DLD1 (cell line): ENCODE measurements around the gene EXO5.
"Not testable (repeated sequence)": the region's sequence is repeated elsewhere in the genome, so short reads cannot be mapped to it uniquely, and the experiment has no call there.

Experiments used
- in situ Hi-C: cut with HindIII; loops from 2 replicates; pipeline ENCODE4 v1.10.0; 2017; ENCODE audit warnings: low sequenced_read_pairs

The EXO5 gene

GRCh38 chr1:40546957-40547356, 38.4 kb downstream of the EXO5 start:
- in situ Hi-C loops, result no loop called here

DNA sequence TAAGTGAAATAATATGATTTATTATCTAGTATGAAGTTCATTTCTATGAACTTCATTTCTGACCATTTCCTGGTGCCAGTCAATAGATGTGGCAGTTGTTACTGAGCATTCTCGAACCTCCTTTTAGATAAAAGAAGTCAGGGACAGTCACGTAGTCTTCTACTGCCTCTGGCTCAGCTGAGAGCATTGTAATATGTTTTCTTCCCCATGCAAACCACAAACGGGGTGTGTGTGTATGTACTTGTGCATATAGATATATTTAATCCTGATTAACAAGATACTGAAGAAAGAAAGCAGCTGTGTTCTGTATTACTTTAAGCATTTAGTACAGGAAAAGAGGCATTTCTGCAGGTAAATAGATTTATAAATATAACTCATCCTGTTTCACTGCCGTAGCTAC, 44.5 kb downstream of the EXO5 start:
- in situ Hi-C loops, result no loop called here

- in situ Hi-C loops, result not testable (repeated sequence)
Observed at GRCh38 chr1:40554807-40555206, 46.2 kb downstream of the EXO5 start.

- in situ Hi-C loops, result no loop called here
Observed at GRCh38 chr1:40556121-40556520, 47.6 kb downstream of the EXO5 start.

DNA sequence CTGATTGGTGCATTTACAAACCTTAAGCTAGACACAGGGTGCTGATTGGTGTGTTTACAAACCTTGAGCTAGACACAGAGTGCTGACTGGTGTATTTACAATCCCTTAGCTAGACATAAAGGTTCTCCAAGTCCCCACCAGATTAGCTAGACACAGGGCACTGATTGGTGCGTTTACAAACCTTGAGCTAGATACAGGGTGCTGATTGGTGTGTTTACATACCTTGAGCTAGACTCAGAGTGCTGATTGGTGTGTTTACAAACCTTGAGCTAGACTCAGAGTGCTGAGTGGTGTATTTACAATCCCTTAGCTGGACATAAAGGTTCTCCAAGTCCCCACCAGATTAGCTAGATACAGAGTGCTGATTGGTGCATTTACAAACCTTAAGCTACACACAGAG, 49.7 kb downstream of the EXO5 start:
- in situ Hi-C loops, result not testable (repeated sequence)

DNA sequence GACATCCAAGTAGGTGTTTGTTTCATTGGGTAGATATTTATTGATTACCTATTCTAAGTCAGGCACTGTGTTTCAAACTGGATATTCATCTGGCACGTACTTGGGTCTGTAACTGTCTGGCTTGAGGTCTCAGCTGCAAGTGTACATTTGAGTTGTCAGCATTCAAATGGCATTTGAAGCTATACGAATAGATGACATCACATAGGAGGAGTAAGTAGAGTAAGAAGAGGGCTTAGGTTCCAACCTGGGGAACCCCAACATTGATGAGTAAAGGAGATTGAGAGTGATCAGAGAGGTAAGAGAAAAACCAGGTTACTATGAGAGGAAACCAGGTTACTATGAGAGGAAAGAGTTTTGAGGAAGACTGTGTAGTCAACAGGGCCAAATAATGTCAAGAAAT, 53.6 kb downstream of the EXO5 start:
- in situ Hi-C loops, result no loop called here

DNA sequence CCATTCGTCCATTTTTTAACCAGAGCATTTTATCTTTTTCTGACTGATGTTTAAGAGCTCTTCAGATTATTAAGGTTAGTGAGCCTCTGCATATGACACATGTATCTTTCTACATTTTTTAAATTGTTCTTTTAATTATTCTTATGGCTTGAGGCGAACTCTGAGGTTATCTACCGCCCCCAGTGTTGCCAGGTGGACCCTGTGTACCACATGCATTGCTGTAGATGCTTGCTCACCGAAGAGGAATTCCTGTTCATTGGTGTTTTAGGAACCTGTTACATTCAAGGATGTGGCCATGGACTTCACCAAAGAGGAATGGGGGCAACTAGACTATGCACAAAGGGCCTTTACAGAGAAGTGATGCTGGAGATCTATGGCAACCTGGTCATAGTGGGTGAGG, 54.7 kb downstream of the EXO5 start:
- in situ Hi-C loops, result no loop called here

DNA sequence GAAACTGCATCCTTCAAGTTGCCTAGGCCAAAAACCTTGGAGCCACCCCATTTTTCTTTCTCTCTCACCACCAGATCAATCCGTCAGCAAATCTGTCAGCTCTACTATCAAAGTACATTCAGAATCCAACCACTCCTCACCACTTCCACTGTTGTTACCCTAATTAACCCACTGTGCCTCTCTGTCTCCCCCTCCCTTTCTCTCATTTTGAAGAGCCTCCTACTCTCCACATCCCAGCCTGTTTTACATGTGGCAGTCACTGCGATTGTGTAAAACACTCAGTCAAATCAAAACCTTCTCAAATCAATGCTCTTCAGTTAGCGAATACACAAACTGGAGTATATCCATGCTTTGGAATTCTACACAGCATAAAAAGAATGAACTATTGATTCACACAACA, 55.9 kb downstream of the EXO5 start:
- in situ Hi-C loops, result no loop called here

DNA sequence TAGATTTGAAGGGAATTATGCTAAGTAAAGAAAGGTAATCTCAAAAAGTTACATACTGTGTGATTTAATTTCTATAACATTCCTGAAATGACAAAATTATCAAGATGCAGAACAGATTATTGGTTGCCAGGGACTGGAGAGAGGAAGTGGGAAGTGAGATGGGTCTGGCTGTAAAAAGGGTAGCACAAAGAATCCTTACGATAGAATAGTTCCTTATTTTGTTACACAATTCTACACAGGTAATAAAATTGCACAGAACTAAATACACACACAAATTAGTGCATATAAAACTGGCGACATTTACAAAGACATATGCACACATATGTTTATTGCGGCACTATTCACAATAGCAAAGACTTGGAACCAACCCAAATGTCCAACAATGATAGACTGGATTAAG, 56.3 kb downstream of the EXO5 start:
- in situ Hi-C loops, result no loop called here
